GM12878 (cell line): ENCODE measurements around the gene PSME3IP1.

ENCODE experiments used
- EZH2 ChIP-seq: IDR thresholded peaks from 2 replicates; pipeline ENCODE4 v1.6.1; 2012; ENCODE audit warnings: low read depth, mild to moderate bottlenecking, control low read depth, inconsistent platforms, low read length, borderline replicate concordance; ENCODE audit not compliant: control insufficient read depth
- RELB ChIP-seq: fragments of 450-650 bp; IDR thresholded peaks from 2 replicates; pipeline ENCODE4 v1.6.1; 2017; ENCODE audit warnings: low read depth, mild to moderate bottlenecking, moderate library complexity
- REST ChIP-seq: IDR thresholded peaks from 2 replicates; pipeline ENCODE4 v1.6.1; 2012; ENCODE audit warnings: mild to moderate bottlenecking, low read depth, low read length
- ZBTB40 ChIP-seq: fragments of 450-650 bp; IDR thresholded peaks from 2 replicates; pipeline ENCODE4 v1.6.1; 2016; ENCODE audit warnings: mild to moderate bottlenecking, moderate library complexity, borderline replicate concordance

GRCh38 chr16:57186872-57187854, 1.3 kb upstream of the PSME3IP1 start:
- no peak for TF ChIP-seq ZBTB40
- TF ChIP-seq EZH2, result no peak
- TF ChIP-seq REST, result no peak
- peak; percentile 28; the same call in 1 of the 2 replicates for TF ChIP-seq RELB
